ENCODE data around the gene MAD1L1. TPM values are rescaled to one million over a fixed set of nuclear protein-coding genes. Genes with fewer than 3 reads are reported as not detected.

The MAD1L1 gene
- total and polyA plus RNA-seq, 2 of the 8 experiments (the other 6 are each of a cell fraction or from before 2014, with no cell fraction given): 40.4 to 44.6 TPM

- WGBS, 2 experiments (ENCODE audit: extremely low coverage in 1 of 2, insufficient coverage in 1 of 2, insufficient read length in 1 of 2, insufficient replicate concordance in 2 of 2, low coverage in 1 of 2, low lambda C conversion rate in 2 of 2, missing lambda C conversion rate in 1 of 2): 87% methylated on average over 16 of the region's 16 CpGs; no CpG with 5 or more reads in 1 of the 2 experiments
- H4K20me1 ChIP-seq (replicated peaks in 1 of 2; ENCODE audit: control insufficient read depth in 1 of 2, insufficient read depth in 2 of 2, low read length in 2 of 2): peaks cover 7 to 23% of the 10 kb centered on the region in 2 experiments
- H3K23me2 ChIP-seq (ENCODE audit: low read depth, low read length): no peaks in the 10 kb centered on the region
- no peak overlapping the region for H2BK5ac ChIP-seq (ENCODE audit: low read depth, low read length)
- no peaks in the 10 kb centered on the region; a peak in 1 of 7 replicates for H3K4me1 ChIP-seq (replicated peaks in 1 of 4; ENCODE audit: control insufficient read depth in 3 of 4, insufficient read depth in 4 of 4, low read length in 3 of 4)
- H4K5ac ChIP-seq (ENCODE audit: insufficient read length, low read depth, low read length): no peak overlapping the region
- no peak overlapping the region for H3K4me3 ChIP-seq (ENCODE audit: extremely low read depth in 1 of 4, insufficient read depth in 2 of 4, low read depth in 3 of 4, low read length in 4 of 4)
- H3K4ac ChIP-seq (replicated peaks; ENCODE audit: insufficient read length, low read depth, low read length): no peak overlapping the region
- no peak for FAIRE-seq
- H3K27me3 ChIP-seq (replicated peaks in 1 of 4; ENCODE audit: control insufficient read depth in 3 of 4, extremely low read depth in 1 of 4, insufficient read depth in 3 of 4, low read length in 3 of 4): no peaks in the 10 kb centered on the region
- no peak overlapping the region for H3K23ac ChIP-seq (ENCODE audit: insufficient read length)
- peaks cover 0 to 13% of the 10 kb centered on the region in 2 experiments; a peak in 3 of 4 replicates for H3K79me2 ChIP-seq (ENCODE audit: control insufficient read depth in 1 of 2, insufficient read depth in 2 of 2, low read length in 2 of 2)
- no peak overlapping the region for H4K8ac ChIP-seq (ENCODE audit: extremely low read depth, insufficient read depth, low read length)
- H3K56ac ChIP-seq (replicated peaks; ENCODE audit: insufficient read length, low read depth, low read length): no peak overlapping the region
- ChIA-PET CTCF (ENCODE audit: partially characterized antibody) (interaction anchor here (0.6 kb wide), 1 partner anchor 489 kb away, joined by 3 read pairs; no protein-coding TSS in a partner anchor), POLR2A (ENCODE audit: partially characterized antibody) (interaction anchor here (4.1 kb wide), 1 partner anchor 135 kb away, joined by 11 read pairs; the partner anchor contains the start of gene EIF3B)
- no peak overlapping the region for H2AFZ ChIP-seq (ENCODE audit: low read length)
- H4K91ac ChIP-seq (replicated peaks; ENCODE audit: insufficient read length, low read length): no peak overlapping the region
- H3K27ac ChIP-seq (ENCODE audit: low read depth, low read length): no peak overlapping the region
- H3K4me2 ChIP-seq (ENCODE audit: insufficient read depth in 1 of 2, low read depth in 2 of 2, low read length in 2 of 2): no peak overlapping the region
- H2BK120ac ChIP-seq (replicated peaks; ENCODE audit: low read depth, low read length): no peak overlapping the region
- no peak overlapping the region for H3K9ac ChIP-seq (replicated peaks in 1 of 4; ENCODE audit: extremely low read depth in 1 of 4, low read depth in 3 of 4, low read length in 3 of 4)
- no peak overlapping the region for H2AK5ac ChIP-seq (ENCODE audit: low read depth, low read length)
- no peak for DNase-seq (ENCODE audit: low read depth in 1 of 2, low spot score in 2 of 2)
- H2BK12ac ChIP-seq (ENCODE audit: low read depth, low read length): no peak overlapping the region
- no peaks in the 10 kb centered on the region for H3K9me3 ChIP-seq (ENCODE audit: insufficient read depth in 2 of 2, low read depth in 1 of 2, low read length in 1 of 2)
- no peak overlapping the region for H3K18ac ChIP-seq (ENCODE audit: extremely low read depth, low read length)
- H3K36me3 ChIP-seq (ENCODE audit: control insufficient read depth in 2 of 4, insufficient read depth in 4 of 4, low read length in 3 of 4): peaks cover 21 to 47% (median 40%) of the 10 kb centered on the region in 4 experiments; a peak in 7 of 8 replicates
- H2BK15ac ChIP-seq (ENCODE audit: low read length): no peak overlapping the region
- H3K14ac ChIP-seq (ENCODE audit: insufficient read length): no peak overlapping the region
- H3K79me1 ChIP-seq (ENCODE audit: low read depth, low read length): peaks cover 16% of the 10 kb centered on the region
- H2BK20ac ChIP-seq (ENCODE audit: low read length): no peak overlapping the region
- no peak for TF ChIP-seq TBP (IDR thresholded peaks at IDR 0.05; ENCODE audit: low read depth, low read length)
- TF ChIP-seq GTF2F1 (IDR thresholded peaks at IDR 0.05; ENCODE audit: borderline replicate concordance, low read depth, low read length): no peak
- no peak for TF ChIP-seq HDAC2 (IDR thresholded peaks at IDR 0.05; ENCODE audit: borderline replicate concordance in 1 of 2, low read depth in 2 of 2, low read length in 2 of 2)
- no peak for TF ChIP-seq CHD1 (IDR thresholded peaks at IDR 0.05; ENCODE audit: low read depth, low read length)
- no peak for TF ChIP-seq KDM5A (IDR thresholded peaks at IDR 0.05; ENCODE audit: low read length)
- no peak for TF ChIP-seq CEBPB (IDR thresholded peaks at IDR 0.05; ENCODE audit: low read depth, low read length)
- no peak for TF ChIP-seq RBBP5 (IDR thresholded peaks at IDR 0.05; ENCODE audit: borderline replicate concordance, low read depth, low read length)
- TF ChIP-seq JUND (IDR thresholded peaks at IDR 0.05; ENCODE audit: low read length): no peak
- no peak for TF ChIP-seq KDM4A (IDR thresholded peaks at IDR 0.05; ENCODE audit: low read depth, low read length, severe bottlenecking)
- TF ChIP-seq SIN3A (conservative IDR thresholded peaks at IDR 0.05 in 1 of 2, IDR thresholded peaks at IDR 0.05 in 1 of 2; ENCODE audit: low read depth in 1 of 2, low read length in 2 of 2): no peak
- no peak for TF ChIP-seq SP4 (IDR thresholded peaks at IDR 0.05; ENCODE audit: low read length)
- TF ChIP-seq ATF2 (IDR thresholded peaks at IDR 0.05; ENCODE audit: low read length): no peak
These were observed 12.2 kb downstream of the MAD1L1 start for GRCh38 chr7:2220506-2220905.
